HG03442 (cell line): ENCODE data around the gene CHD5.

Experiments
- ATAC-seq: cut with Tn5 transposase; IDR thresholded peaks from one replicate; pipeline ENCODE4 v1.9.1; 2021; ENCODE audit warnings: mild to moderate bottlenecking, moderate library complexity; ENCODE audit not compliant: unreplicated experiment

Gene CHD5

GRCh38 chr1:6157132-6157527, 23.0 kb downstream of the CHD5 start:
- ATAC-seq, result no peak

GRCh38 chr1:6154525-6155319, 25.4 kb downstream of the CHD5 start:
- ATAC-seq, result no peak

- no peak for ATAC-seq
Observed at GRCh38 chr1:6152882-6153281, 27.2 kb downstream of the CHD5 start.

- ATAC-seq, result no peak
Observed at GRCh38 chr1:6152181-6152580, 27.9 kb downstream of the CHD5 start.

GRCh38 chr1:6151291-6151822, 28.8 kb downstream of the CHD5 start:
- ATAC-seq, result no peak

- no peak for ATAC-seq
Observed at GRCh38 chr1:6150006-6150938, 29.8 kb downstream of the CHD5 start.

GRCh38 chr1:6149597-6149996, 30.5 kb downstream of the CHD5 start:
- ATAC-seq, result no peak

- ATAC-seq, result no peak
Observed at GRCh38 chr1:6148497-6149241, 31.5 kb downstream of the CHD5 start.

GRCh38 chr1:6145864-6146410, 34.2 kb downstream of the CHD5 start:
- no peak for ATAC-seq

- ATAC-seq, result no peak
Observed at GRCh38 chr1:6145396-6145750, 34.7 kb downstream of the CHD5 start.

- no peak for ATAC-seq
Observed at GRCh38 chr1:6144647-6145395, 35.3 kb downstream of the CHD5 start.

GRCh38 chr1:6144175-6144574, 35.9 kb downstream of the CHD5 start:
- ATAC-seq, result no peak

- ATAC-seq, result no peak
Observed at GRCh38 chr1:6143395-6143794, 36.7 kb downstream of the CHD5 start.

GRCh38 chr1:6142734-6143133, 37.4 kb downstream of the CHD5 start:
- no peak for ATAC-seq

GRCh38 chr1:6142036-6142621, 38.0 kb downstream of the CHD5 start:
- no peak for ATAC-seq

- ATAC-seq, result no peak
Observed at GRCh38 chr1:6141592-6141991, 38.5 kb downstream of the CHD5 start.

- no peak for ATAC-seq
Observed at GRCh38 chr1:6140413-6140812, 39.7 kb downstream of the CHD5 start.

GRCh38 chr1:6137758-6138157, 42.4 kb downstream of the CHD5 start:
- no peak for ATAC-seq

GRCh38 chr1:6136516-6137220, 43.5 kb downstream of the CHD5 start:
- ATAC-seq, result no peak
